Stomach (tissue), 9 donors: ENCODE measurements around the gene MLXIP. TPM values are rescaled to one million over a fixed set of nuclear protein-coding genes. Genes with fewer than 3 reads are reported as not detected.
A peak's percentile ranks its signal among the peaks of the same experiment; 100 is the strongest.

Experiments used
- DNase-seq, 2 donors: peaks; one replicate each; pipeline versions ENCODE4 v3.0.0 to v3.0.0-alpha.2; 2013 to 2019
- H3K27ac ChIP-seq, 5 donors: fragments of 200-600 bp in 4 of 5; sonication (generic) in 4 of 5; one replicate each; pipeline ENCODE4 v1.5.1; 2013 to 2019; ENCODE audit warnings: mild to moderate bottlenecking in 1 of 5, moderate library complexity in 1 of 5
- H3K27me3 ChIP-seq, 3 donors: fragments of 200-600 bp; sonication (generic); one replicate each; pipeline ENCODE4 v1.5.1; 2017 to 2019; ENCODE audit warnings: mixed run types in 1 of 3
- H3K36me3 ChIP-seq, 4 donors: fragments of 200-600 bp; sonication (generic); 1 replicate in 3 of 4; 2 replicates in 1 of 4; pipeline ENCODE4 v1.5.1; 2016 to 2019
- H3K4me1 ChIP-seq, 4 donors: fragments of 200-600 bp; sonication (generic); one replicate each; pipeline ENCODE4 v1.5.1; 2016 to 2019
- H3K4me3 ChIP-seq, 4 donors: fragments of 200-600 bp; sonication (generic) in 3 of 4; one replicate each; pipeline ENCODE4 v1.5.1; 2016 to 2019; ENCODE audit warnings: mild to moderate bottlenecking in 1 of 4
- H3K9me3 ChIP-seq, 4 donors: fragments of 200-600 bp; sonication (generic); one replicate each; pipeline ENCODE4 v1.5.1; 2016 to 2019
- CTCF ChIP-seq, 7 experiments: fragments of 450-650 bp in 4 of 7; fragments of 200-600 bp in 3 of 7; sonication (generic) in 3 of 7; IDR thresholded peaks; one replicate each; pipeline ENCODE4 v1.5.1; 2016 to 2019; ENCODE audit warnings: antibody characterized with exemption in 7 of 7, control low read depth in 2 of 7, mild to moderate bottlenecking in 1 of 7
- EP300 ChIP-seq: sonication (generic); formaldehyde crosslinking; IDR thresholded peaks from one replicate; pipeline ENCODE4 v1.6.1; 2017; ENCODE audit warnings: antibody characterized with exemption
- POLR2A ChIP-seq, 4 donors: fragments of 450-650 bp; IDR thresholded peaks; one replicate each; pipeline ENCODE4 v1.6.1; 2016; ENCODE audit warnings: antibody characterized with exemption in 4 of 4, control low read depth in 2 of 4, mild to moderate bottlenecking in 1 of 4, moderate library complexity in 1 of 4
- POLR2AphosphoS5 ChIP-seq, 3 donors: sonication (generic); formaldehyde crosslinking; IDR thresholded peaks; one replicate each; pipeline ENCODE4 v1.6.1; 2016; ENCODE audit warnings: antibody characterized with exemption in 3 of 3
- WGBS, 5 donors: extraction: QIAGEN DNeasy Blood & Tissue Kit in 3 of 5; methylation state at CpG; one replicate each; pipeline versions ENCODE4 v1.1.5 to v1.1.7; 2013 to 2018; 5-methylcytosine and 5-hydroxymethylcytosine counted together
- intact Hi-C: fragments of 100-400 bp; cut with DNase I; formaldehyde crosslinking; loops from one replicate; pipeline ENCODE4 v1.15.1; 2023; ENCODE audit warnings: low total_unique reads
- polyA plus RNA-seq, 3 donors: library from polyadenylated mRNA; stranded (reverse); fragments of 200-250 nt; gene quantifications; one replicate each; pipeline ENCODE4 v1.2.3, GENCODE V29; 2013
- total RNA-seq, 5 donors: library from RNA; depleted of rRNA; stranded (reverse); fragments of >200 nt; gene quantifications; one replicate each; pipeline versions ENCODE4 v1.1.0 to v1.2.3, GENCODE V29; 2014 to 2016
- donor health status: healthy with polysubstance abuse.
- donor health status: Bipolar disorder and iron deficiency.
- donor health status: healthy.

MLXIP gene
- total and polyA plus RNA-seq, 8 donors: 12.3 to 140 (median 34.8) TPM

DNA sequence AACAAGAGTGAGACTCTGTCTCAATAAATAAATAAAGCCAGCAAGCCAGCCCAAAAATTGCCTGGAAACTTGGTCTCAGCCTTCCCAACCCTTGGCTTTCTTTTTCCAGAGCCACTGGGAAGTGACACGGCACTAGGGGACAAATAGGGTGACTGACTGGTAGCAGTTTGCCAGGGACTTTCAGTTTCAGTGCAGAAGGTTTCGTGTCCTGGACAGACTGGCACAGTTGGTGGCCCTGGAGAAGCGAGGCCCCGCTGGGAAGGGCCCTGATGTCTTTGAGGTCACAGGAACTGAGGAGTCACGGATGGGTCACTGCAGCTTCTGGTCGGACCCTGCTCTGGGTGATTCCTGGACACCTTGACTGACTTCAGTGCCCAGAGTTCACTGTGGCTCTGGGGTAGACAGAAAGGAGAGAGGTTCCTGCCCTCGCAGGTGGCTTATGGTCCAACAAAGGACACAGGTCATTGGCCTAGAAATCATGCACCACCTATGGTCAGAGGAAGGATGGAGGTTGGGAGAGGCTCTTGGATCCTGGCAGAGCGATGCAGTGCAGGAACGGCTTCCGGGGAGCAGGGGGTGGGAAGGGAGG lies 107.0 kb downstream of the MLXIP start:
- no peak for DNase-seq
- H3K4me3 ChIP-seq: no peak overlapping the region
- H3K4me1 ChIP-seq: peaks cover 0 to 14% (median 11%) of the 10 kb centered on the region in 4 donors
- 81 to 90% (median 86%) methylated on average over 10 of the region's 10 CpGs for WGBS, 5 donors
- no peaks in the 10 kb centered on the region for H3K9me3 ChIP-seq
- no peaks in the 10 kb centered on the region for H3K36me3 ChIP-seq
- peaks cover 0 to 12% (median 5%) of the 10 kb centered on the region in 3 donors for H3K27me3 ChIP-seq
- intact Hi-C loops: no loop called here
- no peak for TF ChIP-seq EP300
- TF ChIP-seq CTCF (IDR thresholded peaks at IDR 0.05): no peak
- H3K27ac ChIP-seq: no peak overlapping the region

- TF ChIP-seq POLR2A (IDR thresholded peaks at IDR 0.05) (no peak), POLR2AphosphoS5 (IDR thresholded peaks at IDR 0.05) (no peak), EP300 (no peak), CTCF (IDR thresholded peaks at IDR 0.05) (no peak)
- no peaks in the 10 kb centered on the region for H3K36me3 ChIP-seq
- intact Hi-C loops: no loop called here
- no peak overlapping the region for H3K27ac ChIP-seq
- 65 to 76% (median 72%) methylated on average over 9 to 12 of the region's 12 CpGs for WGBS, 5 donors
- H3K9me3 ChIP-seq: no peaks in the 10 kb centered on the region
- H3K4me3 ChIP-seq: no peak overlapping the region
- DNase-seq: no peak
- H3K27me3 ChIP-seq: peaks cover 0 to 12% (median 5%) of the 10 kb centered on the region in 3 donors
- H3K4me1 ChIP-seq: peaks cover 0 to 16% (median 11%) of the 10 kb centered on the region in 4 donors
Observed at GRCh38 chr12:122187466-122187865, 108.9 kb downstream of the MLXIP start.

DNA sequence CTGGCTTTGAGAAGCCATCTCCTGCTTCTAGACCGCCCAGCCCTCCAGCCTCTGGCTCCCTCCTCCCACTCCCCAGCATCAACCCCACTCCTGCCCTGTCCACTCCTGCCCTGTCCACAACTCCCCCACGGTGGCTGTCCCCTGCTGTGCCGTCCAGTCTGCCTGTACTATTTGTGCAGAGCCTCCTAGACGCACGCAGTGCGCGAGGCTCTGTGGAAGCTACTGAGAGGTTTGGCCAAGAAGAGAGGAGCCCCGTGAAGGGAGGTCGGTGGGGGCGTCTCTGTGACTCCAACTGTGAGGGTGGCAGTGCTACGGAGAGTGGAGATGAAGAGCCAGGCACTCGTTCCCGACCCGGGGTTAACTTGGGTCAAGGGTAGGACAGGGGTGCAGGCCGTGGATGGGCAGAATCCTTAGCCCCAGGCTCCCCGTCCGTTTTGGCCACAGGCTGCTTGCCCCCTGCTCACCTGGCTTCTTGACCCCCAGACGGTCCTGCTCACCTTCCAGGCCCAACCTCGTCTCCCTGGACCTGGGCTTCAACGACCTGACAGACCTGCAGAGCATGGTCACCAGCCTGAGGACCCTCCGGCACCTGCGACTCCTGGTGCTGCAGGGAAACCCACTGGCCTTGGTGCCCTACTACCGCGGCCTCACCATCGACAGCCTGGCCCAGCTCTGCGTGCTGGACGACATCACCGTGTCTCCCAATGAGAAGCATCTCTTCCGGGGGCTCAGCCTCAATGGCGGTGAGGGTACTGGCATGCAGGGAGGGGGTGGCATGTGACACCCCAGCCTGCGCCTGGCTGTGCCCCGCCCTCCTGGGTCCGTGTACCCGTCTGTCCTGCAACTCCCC lies 111.3 kb downstream of the MLXIP start:
- intact Hi-C loops: no loop called here
- peaks cover 0 to 4% (median 0%) of the 10 kb centered on the region in 4 donors for H3K4me1 ChIP-seq
- TF ChIP-seq CTCF (IDR thresholded peaks at IDR 0.05): no peak
- no peak for TF ChIP-seq POLR2A (IDR thresholded peaks at IDR 0.05)
- TF ChIP-seq EP300: no peak
- no peak for TF ChIP-seq POLR2AphosphoS5 (IDR thresholded peaks at IDR 0.05)
- H3K9me3 ChIP-seq: no peaks in the 10 kb centered on the region
- no peak for DNase-seq
- no peaks in the 10 kb centered on the region for H3K36me3 ChIP-seq
- 85 to 88% (median 86%) methylated on average over 27 to 34 of the region's 34 CpGs for WGBS, 5 donors
- H3K27ac ChIP-seq: no peak overlapping the region
- no peaks in the 10 kb centered on the region for H3K27me3 ChIP-seq
- no peak overlapping the region for H3K4me3 ChIP-seq

GRCh38 chr12:122190842-122191668 lies 112.5 kb downstream of the MLXIP start:
- no peak overlapping the region for H3K27ac ChIP-seq
- TF ChIP-seq EP300 (no peak), POLR2A (IDR thresholded peaks at IDR 0.05) (no peak), POLR2AphosphoS5 (IDR thresholded peaks at IDR 0.05) (no peak), CTCF (IDR thresholded peaks at IDR 0.05) (peak in 5 of 7 experiments; percentile 57 to 79 (median 72))
- no peaks in the 10 kb centered on the region for H3K27me3 ChIP-seq
- H3K4me3 ChIP-seq: no peak overlapping the region
- peak; percentile 83 to 85 for DNase-seq
- no peaks in the 10 kb centered on the region for H3K36me3 ChIP-seq
- H3K4me1 ChIP-seq: peaks cover 0 to 4% (median 0%) of the 10 kb centered on the region in 4 donors
- intact Hi-C loops: no loop called here
- 60 to 65% (median 62%) methylated on average over 18 of the region's 18 CpGs for WGBS, 5 donors
- peaks cover 0 to 6% (median 0%) of the 10 kb centered on the region in 4 donors for H3K9me3 ChIP-seq
